HL-60/S4 treated with phorbol 12-myristate 13-acetate at 8.2 ng/mL for 4 days and 3 days (cell line): ENCODE results near the gene RGS19.

Experiments
- in situ Hi-C: fragments of 300-500 bp; cut with MboI; formaldehyde crosslinking; loops from 2 replicates; pipeline ENCODE4 v1.15.0; 2022; ENCODE audit warnings: low sequenced_read_pairs

RGS19 gene

DNA sequence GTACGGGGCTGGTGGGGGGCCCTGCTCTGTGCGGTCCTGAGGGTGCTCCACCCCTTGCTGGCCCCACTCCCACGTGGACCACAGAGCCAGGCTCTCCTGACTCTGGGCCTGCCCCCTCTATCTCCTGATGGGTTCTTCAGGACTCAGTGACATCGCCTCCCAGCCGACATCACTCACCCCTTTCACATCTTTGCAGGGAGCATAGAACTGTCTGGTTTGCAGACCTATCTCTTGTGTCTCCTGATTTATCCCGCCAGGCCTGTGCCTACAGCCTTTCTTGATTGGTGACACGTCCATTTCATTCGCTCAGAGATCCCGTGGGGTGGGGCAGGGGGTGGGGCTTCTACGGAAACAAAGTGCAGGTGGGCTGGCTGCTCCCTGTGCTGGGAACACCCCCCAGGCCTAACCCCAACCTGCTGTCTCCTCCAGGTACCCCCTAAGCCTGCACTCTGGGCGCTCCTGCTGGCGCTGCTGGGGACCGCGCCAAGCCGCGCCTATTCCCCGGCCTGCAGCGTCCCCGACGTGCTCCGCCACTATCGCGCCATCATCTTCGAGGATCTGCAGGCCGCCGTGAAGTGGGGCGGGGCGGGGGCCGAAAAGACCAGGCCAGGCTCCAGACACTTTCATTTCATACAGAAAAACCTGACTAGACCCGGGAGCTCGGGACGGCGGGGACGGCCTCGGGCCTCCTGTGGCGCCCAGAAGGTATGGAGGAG lies 41.7 kb downstream of the RGS19 start:
- in situ Hi-C loops = no loop called here

DNA sequence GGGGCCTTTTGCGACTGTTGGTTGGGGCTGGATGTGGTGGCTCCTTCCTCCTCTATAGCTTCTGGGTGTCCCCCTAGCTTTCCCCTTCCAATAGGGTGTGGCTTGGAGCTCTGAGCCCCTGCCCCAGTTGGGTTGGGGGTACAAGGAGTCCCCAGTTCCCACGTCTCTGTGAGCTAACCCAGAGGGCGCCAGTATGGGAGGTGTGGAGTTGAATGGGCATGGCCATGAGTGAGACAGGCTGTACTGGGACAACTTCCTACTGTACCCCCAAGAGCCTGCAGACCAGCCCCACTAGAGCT lies 42.2 kb downstream of the RGS19 start:
- in situ Hi-C loops = no loop called here

DNA sequence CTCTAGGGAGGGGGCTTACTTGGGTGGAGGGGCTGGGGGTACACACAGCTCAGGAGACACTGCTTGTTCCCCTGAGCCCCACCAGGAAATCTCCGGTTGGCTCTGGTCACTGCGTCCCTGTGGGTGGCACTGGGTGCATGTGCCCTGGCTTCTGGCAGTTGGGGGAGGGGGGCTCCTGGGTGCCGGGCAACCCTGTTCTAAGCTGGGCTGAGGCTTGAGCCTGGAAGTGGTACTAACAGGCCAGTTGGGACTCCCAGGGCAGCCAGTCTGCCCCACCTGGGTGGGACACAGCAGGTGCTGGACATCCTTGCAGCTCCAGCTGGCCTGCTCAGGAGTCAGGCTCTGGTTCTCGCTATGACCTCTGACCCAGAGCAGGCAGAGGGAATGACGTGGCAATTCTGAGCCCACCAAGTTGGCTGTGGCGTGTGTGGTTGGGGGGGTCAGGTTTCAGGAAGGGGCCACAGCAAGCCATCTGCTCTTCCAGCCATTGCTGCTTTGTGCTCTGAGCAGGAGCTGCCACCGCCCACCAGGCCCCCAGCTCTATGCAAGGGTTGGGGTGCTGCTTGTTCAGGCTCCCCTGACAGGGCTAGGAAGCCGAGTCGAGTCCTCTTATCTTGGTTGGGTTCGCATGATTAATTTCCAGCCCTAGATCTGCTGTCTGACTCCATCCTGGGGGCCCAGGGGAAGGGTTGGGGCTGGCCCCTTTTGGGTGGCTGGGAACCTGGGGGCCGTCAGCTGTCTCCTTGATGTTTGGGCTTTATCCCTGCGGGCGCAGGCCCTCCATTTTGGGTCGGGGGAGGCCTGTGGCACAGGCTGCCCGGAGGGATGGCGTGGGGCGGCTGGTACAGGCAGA lies 42.7 kb downstream of the RGS19 start:
- in situ Hi-C loops = no loop called here

DNA sequence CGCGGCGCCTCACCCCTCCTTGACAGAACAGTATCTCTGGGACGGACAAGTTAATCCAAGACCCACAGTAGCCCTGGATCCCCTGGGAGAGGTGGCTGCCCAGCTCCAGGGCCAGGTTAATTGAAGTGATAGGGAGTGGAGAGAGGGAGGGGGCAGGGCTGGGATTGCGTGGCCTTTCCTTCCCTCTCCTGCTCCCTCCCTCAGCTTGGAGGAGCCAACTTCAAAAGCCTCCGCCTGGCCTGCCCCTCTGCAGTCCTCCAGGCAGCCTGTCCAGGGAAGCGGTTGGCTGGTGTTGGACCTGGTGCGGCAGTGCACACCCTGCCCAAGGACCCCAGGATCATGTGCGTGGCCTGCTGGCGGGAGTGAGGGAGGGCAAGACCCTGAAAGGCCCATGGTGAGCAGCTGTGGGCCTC lies 43.4 kb downstream of the RGS19 start, which contains the start of gene C20orf204:
C20orf204 (plus strand) TSS at position 250 of the 413 bp plus-strand sequence; CDS start at position 392, 142 bp downstream.
- in situ Hi-C loops = no loop called here

DNA sequence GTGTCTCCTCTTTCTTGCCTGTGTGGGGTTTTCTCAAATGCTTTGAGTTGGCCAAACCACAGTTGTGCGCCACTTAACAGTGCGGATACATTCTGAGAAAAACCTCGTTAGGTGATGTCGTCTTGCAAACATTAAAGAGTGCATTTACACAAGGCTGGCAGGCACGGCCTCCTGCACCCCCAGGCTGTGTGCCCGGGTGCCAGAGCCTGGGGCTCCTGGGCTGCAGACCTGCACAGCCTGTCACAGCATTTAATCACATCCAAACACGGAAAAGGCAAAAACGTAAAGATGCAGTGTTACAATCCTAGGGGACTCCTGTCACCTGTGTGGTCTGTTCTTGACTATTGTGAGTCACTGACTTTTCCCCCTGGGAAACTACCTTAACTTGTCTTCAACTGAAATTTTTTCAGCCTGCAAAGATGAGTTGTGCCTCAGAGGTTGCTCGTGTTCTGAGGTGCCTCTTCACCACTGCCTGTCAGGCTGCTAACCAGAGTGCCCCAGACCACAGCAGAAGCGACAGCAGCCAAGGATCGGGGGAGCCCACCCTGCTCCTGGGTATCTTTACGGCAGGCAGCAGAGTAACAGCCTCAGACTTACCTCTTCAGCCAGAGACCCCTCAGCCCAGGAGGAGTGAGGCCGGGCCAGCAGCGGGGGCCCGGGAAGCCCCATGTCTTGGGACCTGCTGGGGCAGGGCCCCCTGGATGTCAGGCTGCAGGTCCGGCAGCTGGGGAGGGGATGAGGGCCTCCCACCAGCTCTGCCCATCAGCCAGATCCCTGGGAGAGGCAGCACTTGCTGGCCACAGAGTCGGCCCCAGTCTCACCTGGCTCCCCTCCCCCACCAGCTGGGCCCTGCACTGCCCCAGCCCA lies 44.0 kb downstream of the RGS19 start:
- in situ Hi-C loops = no loop called here

DNA sequence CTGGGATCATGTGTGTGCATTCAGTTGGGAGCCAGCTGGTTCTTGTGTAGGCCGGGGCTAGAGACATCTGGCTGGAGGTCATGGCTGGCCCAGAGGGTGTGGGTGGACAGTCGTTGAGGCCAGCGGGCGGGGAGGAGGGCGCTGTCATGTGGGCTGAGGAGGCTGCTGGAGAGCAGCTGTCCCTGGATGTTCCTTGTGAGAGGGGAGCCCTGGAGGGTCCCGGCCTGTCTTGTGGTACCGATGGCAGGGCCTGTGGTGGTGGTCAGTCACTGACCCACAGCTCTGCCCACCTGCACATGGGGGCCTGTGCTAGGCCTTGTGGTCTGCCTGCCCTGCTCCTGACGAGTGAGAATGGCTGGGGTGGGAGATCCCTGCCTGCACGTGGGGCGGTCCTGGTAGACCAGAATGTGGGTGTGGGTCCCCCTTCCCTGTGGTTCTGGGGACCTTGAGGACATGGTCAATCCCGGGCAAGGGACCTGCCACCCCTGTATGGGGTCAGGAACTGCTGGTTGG lies 45.3 kb downstream of the RGS19 start:
- in situ Hi-C loops = no loop called here

DNA sequence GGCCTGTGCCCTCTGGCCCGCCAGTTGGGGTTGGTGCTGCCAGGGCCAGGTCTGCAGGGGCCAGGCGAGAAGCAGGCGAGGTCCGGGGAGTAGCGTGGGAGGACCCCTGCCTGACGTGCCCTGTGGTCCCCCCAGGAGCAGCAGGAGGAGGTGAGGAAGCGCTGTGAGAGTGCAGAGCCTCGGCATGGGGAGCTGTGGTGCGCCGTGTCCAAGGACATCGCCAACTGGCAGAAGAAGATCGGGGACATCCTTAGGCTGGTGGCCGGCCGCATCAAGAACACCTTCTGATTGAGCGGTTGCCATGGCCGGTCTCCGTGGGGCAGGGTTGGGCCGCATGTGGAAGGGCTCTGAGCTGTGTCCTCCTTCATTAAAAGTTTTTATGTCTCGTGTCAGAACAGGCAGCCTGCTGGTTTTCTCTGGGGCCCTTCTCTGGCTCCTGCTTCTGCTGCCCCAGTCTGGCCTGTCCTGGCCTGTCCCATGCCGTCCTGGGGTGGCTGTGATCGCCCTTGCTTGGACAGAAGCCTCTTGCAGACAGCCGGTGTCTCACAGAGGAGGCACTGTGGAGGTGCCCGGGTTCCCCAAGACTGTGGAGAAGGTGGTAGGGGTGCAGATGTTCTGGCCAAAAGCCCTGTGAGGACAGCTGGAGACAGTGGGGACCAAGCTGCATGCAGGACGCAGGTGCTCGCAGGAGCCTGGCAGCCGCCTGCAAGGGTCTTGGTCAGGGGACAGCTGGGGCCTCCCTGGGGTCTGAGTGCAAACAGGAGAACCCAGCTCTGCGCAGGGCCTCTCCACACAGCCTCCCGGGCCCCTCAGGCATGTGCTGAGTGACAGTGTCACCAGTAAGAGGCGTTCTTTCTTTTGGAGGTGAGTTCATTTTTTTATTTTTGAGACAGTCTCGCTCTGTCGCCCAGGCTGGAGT lies 46.4 kb downstream of the RGS19 start:
- in situ Hi-C loops = no loop called here

DNA sequence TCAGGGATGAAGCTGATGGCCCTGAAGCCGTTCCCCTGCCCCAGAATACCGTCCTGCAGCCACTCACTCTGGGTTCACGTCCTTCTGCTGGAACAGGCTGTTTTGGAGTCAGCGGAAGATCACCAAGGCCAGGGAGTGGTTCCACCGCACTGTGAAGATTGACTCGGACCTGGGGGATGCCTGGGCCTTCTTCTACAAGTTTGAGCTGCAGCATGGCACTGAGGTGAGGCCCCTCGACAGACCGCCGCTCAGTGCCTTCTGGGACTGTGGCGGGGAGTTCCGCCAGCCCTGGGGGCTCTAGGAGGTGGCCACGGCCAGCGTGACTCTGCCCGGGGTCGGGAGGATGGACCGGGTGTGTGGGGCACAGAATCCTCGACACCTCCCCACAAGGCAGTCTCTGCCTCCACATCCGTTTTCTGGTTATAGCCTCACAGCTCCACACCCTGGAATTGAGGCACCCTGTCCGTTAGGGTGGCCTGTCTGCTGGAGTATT lies 47.5 kb downstream of the RGS19 start:
- in situ Hi-C loops = no loop called here

DNA sequence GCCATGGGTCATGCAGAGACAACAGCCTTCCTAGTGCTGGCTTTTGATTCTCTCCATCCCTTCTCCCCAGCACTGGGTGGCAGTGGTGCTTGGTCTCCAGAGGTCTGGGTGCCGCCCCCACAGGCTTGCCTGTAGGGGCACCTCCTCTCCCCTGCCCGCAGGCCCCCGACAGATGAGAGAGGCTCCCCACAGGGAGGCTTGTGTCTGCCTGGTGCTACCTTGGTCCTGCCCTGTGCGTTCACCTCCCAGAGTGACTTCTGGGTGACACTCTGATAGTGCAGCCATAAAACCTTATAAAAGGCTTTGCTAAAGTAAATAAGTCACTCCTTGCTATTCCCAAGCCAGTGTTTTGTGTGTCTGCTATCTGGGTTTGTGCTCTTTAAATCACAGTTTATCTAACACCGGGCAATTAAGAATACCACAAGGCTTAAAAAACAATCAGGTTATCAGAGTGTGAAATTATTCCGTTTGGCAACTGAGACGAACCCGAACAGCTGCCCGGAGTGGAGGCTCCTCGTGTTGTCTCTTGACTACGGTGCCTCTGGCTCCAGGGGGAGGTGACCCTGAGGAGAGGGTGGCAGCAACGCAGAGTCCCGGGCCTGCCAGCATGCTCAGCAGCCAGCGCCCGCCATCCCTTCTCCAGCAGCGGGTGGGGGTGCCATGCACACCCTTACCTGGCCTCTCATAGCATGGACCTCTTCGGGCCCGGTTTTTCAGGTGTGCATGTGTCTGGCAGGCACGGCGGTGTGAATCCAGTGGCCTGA lies 48.8 kb downstream of the RGS19 start:
- in situ Hi-C loops = no loop called here

DNA sequence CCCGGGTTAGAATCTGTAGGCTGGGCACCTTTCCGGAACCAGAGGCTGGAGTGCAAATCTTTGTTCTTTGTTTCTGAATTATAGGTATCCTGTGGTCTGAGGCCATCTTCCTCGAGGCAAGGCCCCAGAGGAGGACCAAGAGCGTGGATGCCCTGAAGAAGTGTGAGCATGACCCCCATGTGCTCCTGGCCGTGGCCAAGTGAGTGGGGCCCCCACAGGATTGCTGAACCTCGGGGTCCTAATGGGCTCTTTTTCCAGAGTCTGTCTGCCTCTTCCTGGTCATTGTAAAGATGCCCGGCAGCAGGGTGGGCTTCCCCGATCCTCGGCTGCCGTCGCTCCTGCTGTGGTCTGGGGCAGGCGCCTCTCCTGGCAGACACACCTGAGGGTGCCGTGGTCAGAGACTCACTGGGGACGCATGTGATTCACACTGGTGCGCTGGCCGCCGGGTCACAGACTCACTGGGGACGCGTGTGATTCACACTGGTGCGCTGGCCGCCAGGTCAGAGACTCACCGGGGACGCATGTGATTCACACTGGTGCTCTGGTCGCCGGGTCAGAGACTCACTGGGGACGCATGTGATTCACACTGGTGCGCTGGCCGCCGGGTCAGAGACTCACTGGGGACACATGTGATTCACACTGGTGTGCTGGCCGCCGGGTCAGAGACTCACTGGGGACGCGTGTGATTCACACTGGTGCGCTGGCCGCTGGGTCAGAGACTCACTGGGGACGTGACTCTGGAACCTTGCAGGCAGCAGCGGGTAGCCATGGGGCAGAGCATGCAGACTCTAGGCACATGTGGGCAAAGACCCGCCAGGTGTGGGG lies 49.8 kb downstream of the RGS19 start:
- in situ Hi-C loops = no loop called here

DNA sequence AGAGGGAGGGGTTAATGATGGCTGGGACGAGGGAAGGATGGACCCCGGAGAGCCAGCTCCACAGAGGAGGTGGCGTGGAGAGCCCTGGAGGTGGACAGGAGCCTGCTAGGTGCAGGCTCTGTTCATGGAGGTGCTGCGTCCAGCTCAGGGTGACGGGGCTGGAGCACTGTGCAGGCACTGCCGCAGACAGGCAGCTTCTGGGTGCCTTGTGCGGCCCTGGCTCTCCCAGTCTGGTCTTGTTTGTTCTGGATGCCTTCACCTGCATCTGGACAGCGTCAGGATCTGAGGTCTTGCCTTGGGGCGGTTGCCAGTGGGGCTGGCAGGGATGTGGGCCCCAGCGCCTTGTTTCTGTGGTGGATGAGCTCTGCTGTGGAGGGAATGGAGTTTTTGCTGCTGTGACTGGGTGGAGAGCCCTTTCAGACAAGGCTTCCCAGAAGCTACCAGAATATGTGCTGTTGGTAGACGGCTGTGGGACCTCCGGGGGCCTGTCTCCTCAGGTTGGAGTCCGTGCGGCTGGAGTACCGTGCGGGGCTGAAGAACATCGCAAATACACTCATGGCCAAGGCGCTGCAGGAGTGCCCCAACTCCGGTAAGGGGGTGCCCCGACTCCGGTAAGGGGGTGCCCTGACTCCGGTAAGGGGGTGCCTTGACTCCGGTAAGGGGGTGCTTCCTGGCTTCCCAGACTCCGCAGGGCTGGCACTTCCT lies 51.2 kb downstream of the RGS19 start:
- in situ Hi-C loops = no loop called here

DNA sequence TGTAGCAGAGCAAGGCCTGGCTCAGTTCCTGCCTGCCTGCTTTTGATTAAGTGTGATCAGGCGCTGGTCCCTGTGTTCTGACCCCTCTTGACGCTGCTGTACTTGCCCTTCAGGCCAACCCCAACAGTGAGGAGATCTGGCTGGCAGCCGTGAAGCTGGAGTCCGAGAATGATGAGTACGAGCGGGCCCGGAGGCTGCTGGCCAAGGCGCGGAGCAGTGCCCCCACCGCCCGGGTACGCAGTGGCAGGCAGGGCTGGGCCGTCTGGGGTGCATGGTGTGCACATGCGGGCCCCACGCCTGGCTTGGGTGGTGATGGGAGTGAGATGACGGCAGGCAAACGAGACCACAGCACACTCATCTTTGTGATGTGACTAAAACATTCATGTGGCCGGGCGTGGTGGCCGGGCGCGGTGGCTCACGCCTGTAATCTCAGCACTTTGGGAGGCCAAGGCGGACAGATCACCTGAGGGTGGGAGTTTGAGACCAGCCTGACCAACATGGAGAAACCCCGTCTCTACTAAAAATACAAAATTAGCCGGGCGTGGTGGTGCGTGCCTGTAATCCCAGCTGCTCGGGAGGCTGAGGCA lies 53.4 kb downstream of the RGS19 start:
- in situ Hi-C loops = no loop called here

DNA sequence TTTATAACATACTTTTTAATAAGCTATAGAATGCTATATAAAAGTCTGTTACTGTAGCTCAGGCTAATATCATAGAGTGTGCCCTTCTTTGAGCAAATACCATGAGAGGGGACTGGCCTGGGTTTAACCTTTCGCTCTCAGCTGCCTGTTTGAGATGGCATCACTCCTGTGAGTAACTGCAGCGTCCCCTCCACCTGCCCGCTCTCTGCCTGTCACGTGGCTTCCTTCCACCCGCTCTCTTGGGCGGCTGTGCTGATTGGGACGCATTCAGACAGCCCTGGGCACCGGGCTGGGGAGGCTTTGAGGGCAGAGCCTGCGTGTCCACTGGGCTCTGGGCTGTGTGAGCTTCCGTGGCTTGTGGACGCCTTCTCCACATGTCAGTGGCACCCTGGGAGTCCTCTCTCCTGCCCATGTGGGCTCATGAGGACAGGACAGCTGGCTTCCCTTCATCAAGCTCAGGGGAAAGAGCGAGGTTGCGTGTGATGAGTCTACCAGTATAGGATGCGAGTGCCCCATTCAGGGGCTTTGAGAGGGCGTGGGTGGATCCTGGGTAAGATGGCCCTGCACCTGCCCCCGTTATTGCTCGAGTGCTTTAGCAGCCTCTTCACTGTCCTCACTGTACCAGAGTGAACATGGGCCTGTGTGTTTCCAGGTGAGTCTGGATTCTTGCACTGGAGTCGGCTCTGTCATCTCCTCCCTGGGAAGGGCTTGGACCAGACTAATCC lies 54.1 kb downstream of the RGS19 start:
- in situ Hi-C loops = no loop called here

DNA sequence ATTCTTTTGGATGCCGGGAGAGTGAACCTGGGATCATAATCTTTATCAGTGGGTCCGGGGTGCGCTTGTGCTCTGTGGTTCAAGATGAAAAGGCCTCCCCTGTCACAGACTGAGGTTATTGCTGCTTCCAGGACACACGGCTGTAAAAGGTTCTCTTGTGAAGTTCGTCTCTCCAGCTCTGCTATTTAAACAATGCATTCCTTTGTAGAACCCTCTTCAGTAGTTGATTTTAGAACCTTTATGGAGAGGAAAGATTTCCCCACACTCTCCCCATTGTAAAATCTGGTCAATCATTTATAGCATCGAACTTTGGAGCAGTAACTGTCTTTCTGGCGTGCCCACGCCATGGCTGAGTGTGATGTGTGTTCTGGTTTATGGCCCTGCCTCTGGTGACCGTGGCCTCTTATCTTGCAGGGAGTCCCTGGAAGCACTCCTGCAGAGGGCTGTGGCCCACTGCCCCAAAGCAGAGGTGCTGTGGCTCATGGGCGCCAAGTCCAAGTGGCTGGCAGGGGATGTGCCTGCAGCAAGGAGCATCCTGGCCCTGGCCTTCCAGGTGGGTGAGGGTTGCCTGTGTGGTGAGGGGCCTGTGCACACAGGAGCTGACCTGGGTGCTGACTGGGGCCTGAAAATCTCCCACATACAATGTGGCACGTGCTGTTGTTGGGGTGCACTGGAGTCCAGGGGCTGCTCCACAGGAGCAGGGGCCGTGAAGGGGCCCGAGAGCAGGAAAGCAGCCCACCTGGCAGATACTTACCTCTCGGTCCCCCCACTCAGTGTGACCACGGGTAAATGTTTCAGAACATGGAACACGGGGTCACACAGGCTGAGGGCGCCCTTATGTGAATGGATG lies 55.0 kb downstream of the RGS19 start:
- in situ Hi-C loops = no loop called here

DNA sequence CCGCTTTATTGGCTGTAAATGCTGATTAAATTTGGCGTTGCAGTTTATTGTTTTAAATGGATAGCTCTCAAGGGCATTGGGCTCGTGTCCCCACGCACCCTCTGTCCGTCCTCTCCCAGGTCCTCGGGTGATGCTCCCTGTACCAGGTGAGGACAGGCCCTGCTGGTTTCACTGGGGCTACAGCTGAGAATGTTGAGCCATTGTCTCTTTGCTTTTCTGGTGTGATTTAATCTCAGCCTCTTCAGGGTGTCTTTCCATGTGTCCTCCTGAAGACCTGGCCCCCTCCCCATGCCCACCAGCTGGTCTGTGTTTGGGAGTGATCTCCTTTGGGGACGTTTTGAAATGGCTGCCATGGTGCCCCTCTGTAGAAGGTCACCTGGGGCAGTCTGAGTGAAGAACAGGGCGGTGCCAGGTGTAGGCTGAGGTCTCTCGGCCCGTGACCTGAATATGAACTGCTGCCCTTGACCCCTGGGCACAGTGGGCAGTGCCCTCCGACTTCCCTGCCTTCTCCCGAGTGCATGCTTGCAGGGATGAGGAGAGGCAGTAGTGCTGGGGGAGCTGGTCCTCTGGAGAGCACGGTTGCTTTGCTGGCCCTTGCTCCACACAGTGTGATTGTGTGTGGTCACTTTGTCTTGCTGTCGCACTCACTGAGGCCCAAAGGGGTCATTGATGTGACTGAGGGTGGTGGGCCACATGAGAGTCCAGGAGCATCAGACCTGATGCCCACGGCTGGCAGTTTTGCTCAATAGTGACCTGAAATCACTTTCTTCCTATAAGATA lies 55.8 kb downstream of the RGS19 start:
- in situ Hi-C loops = no loop called here
